Measurements from ENCODE around the gene NTSR1.

NTSR1 gene

GRCh38 chr20:62728028-62728780, 19.6 kb downstream of the NTSR1 start:
- DNase-seq: no peak

- DNase-seq: no peak
These were observed 20.2 kb downstream of the NTSR1 start for GRCh38 chr20:62728781-62729300.

GRCh38 chr20:62730481-62730880, 21.8 kb downstream of the NTSR1 start:
- no peak for DNase-seq

GRCh38 chr20:62732031-62732760, 23.6 kb downstream of the NTSR1 start:
- DNase-seq: no peak

GRCh38 chr20:62732842-62733525, 24.3 kb downstream of the NTSR1 start:
- DNase-seq: no peak

- DNase-seq: no peak
These were observed 24.8 kb downstream of the NTSR1 start for GRCh38 chr20:62733526-62733842.

GRCh38 chr20:62733891-62734290, 25.3 kb downstream of the NTSR1 start:
- DNase-seq: no peak

GRCh38 chr20:62734326-62734725, 25.7 kb downstream of the NTSR1 start:
- DNase-seq: no peak

GRCh38 chr20:62734881-62735280, 26.2 kb downstream of the NTSR1 start:
- no peak for DNase-seq

- DNase-seq: no peak
These were observed 26.7 kb downstream of the NTSR1 start for GRCh38 chr20:62735331-62735821.

GRCh38 chr20:62736026-62736406, 27.4 kb downstream of the NTSR1 start:
- DNase-seq: no peak

- no peak for DNase-seq
These were observed 27.9 kb downstream of the NTSR1 start for GRCh38 chr20:62736407-62737071.

GRCh38 chr20:62737271-62737811, 28.7 kb downstream of the NTSR1 start:
- DNase-seq: no peak

GRCh38 chr20:62738025-62738881, 29.6 kb downstream of the NTSR1 start:
- DNase-seq: no peak

GRCh38 chr20:62739067-62739466, 30.4 kb downstream of the NTSR1 start:
- DNase-seq: no peak

- DNase-seq: no peak
These were observed 31.1 kb downstream of the NTSR1 start for GRCh38 chr20:62739581-62740285.

- DNase-seq: no peak
These were observed 31.9 kb downstream of the NTSR1 start for GRCh38 chr20:62740286-62741141.

GRCh38 chr20:62741191-62741691, 32.6 kb downstream of the NTSR1 start:
- no peak for DNase-seq

- no peak for DNase-seq
These were observed 33.3 kb downstream of the NTSR1 start for GRCh38 chr20:62741701-62742491.
